Nephron progenitor cell (in vitro differentiated cells): ENCODE data around the gene ID3.

Experiments
- DNase-seq: peaks from one replicate; pipeline ENCODE4 v3.0.0; 2021
- H3K27ac Mint-ChIP-seq: 2 replicates; pipeline ENCODE4 v1.8.0; 2021; ENCODE audit warnings: mild to moderate bottlenecking, moderate library complexity, mixed read lengths
- H3K27me3 Mint-ChIP-seq: 2 replicates; pipeline ENCODE4 v1.8.0; 2021; ENCODE audit warnings: mild to moderate bottlenecking, low read depth, mixed read lengths; ENCODE audit not compliant: poor library complexity
- H3K36me3 Mint-ChIP-seq: 2 replicates; pipeline ENCODE4 v1.8.0; 2021; ENCODE audit warnings: low read depth, mixed read lengths
- H3K4me1 Mint-ChIP-seq: 2 replicates; pipeline ENCODE4 v1.8.0; 2021; ENCODE audit warnings: mixed read lengths
- H3K4me3 Mint-ChIP-seq: 2 replicates; pipeline ENCODE4 v1.8.0; 2021; ENCODE audit warnings: mild to moderate bottlenecking, moderate library complexity, mixed read lengths
- H3K9me3 Mint-ChIP-seq: 2 replicates; pipeline ENCODE4 v1.8.0; 2021; ENCODE audit warnings: mild to moderate bottlenecking, moderate library complexity, mixed read lengths
- TF ChIP-seq, protein P1 (sequence below): fragments of 200-600 bp; sonication (generic); IDR thresholded peaks from 2 replicates; pipeline ENCODE4 v1.5.0; 2021; ENCODE audit warnings: antibody characterized with exemption

The ID3 gene

DNA sequence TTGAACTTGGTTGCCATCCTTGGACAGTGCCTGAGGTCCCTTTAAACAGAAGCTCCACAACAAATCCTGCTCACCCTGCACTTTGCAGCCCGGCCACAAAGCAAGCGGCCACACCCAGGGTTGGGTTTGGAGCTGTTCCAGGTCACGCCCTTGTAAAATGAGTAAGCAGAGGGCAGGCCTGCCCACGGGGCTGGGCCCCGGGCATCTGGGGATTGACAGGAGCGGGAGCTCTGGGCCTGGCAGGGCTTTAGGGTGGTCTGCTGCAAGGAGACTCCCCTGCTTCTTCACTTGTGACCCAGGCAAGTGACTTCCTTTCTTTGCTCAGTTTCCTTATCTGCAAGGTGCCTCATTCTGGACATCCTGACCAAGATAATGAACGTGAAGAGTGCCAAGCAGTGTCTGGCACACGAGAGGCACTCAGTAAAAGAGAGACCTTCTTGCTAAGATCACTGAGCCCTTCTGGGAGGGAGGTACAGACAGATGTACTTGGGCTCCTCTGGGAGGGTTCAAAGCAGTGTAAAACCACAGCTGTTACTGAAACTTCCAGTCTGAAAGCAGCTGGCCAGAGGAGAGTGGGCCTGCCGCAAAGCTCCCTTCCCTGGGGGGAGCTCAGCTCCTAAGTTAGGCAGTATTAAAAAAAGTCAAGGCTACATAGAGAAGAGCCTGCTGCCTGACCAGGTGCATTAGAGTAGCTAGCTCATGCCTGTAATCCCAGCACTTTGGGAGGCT, 30.9 kb downstream of the ID3 start:
- Mint-ChIP-seq H3K9me3 (no peaks in the 10 kb centered on the region), H3K4me1 (peaks cover 40% of the 10 kb centered on the region), H3K27ac (no peak overlapping the region), H3K36me3 (no peaks in the 10 kb centered on the region), H3K27me3 (peaks cover 23% of the 10 kb centered on the region), H3K4me3 (peak overlapping the region; percentile 4)
- TF ChIP-seq, protein P1, sequence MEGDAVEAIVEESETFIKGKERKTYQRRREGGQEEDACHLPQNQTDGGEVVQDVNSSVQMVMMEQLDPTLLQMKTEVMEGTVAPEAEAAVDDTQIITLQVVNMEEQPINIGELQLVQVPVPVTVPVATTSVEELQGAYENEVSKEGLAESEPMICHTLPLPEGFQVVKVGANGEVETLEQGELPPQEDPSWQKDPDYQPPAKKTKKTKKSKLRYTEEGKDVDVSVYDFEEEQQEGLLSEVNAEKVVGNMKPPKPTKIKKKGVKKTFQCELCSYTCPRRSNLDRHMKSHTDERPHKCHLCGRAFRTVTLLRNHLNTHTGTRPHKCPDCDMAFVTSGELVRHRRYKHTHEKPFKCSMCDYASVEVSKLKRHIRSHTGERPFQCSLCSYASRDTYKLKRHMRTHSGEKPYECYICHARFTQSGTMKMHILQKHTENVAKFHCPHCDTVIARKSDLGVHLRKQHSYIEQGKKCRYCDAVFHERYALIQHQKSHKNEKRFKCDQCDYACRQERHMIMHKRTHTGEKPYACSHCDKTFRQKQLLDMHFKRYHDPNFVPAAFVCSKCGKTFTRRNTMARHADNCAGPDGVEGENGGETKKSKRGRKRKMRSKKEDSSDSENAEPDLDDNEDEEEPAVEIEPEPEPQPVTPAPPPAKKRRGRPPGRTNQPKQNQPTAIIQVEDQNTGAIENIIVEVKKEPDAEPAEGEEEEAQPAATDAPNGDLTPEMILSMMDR: no peak
- no peak for DNase-seq

DNA sequence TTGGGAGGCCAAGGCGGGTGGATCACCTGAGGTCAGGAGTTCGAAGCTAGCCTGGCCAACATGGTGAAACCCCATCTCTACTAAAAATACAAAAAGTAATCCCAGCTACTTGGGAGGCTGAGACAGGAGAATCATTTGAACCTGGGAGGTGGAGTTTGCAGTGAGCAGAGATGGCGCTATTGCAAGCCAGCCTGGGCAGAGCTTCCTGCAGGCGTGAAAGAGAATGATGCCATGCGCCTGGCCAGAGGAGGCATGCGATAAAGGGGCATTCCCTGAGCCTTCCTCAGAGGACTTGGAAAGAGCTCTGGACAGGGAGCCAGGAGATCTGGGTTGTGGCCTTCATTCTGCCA, 31.4 kb downstream of the ID3 start:
- no peak overlapping the region for H3K27ac Mint-ChIP-seq
- TF ChIP-seq, protein P1: no peak
- peaks cover 20% of the 10 kb centered on the region for H3K27me3 Mint-ChIP-seq
- no peaks in the 10 kb centered on the region for H3K9me3 Mint-ChIP-seq
- H3K4me3 Mint-ChIP-seq: no peak overlapping the region
- no peak for DNase-seq
- H3K36me3 Mint-ChIP-seq: no peaks in the 10 kb centered on the region
- H3K4me1 Mint-ChIP-seq: peaks cover 40% of the 10 kb centered on the region

DNA sequence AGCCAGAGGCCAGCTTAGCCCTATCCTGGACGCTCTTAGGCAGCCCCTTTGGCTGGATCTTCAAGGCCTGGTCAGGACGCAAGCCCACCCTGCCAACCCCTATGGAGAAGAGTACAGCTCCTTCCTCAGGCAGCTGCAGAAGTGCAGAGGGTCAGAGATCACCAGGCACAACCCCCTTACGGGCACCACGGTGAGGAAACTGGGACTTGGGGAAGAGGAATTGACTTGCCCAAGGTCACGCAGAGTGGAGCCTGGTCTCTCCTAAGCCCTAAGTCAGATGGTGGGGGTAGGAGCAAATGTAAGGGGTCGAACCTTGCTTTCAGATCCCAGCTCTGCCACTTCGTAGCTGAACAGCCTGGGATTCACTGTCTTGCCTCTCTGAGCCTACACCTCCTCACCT, 31.9 kb downstream of the ID3 start:
- no peak overlapping the region for H3K4me3 Mint-ChIP-seq
- peaks cover 40% of the 10 kb centered on the region for H3K4me1 Mint-ChIP-seq
- no peak overlapping the region for H3K27ac Mint-ChIP-seq

DNA sequence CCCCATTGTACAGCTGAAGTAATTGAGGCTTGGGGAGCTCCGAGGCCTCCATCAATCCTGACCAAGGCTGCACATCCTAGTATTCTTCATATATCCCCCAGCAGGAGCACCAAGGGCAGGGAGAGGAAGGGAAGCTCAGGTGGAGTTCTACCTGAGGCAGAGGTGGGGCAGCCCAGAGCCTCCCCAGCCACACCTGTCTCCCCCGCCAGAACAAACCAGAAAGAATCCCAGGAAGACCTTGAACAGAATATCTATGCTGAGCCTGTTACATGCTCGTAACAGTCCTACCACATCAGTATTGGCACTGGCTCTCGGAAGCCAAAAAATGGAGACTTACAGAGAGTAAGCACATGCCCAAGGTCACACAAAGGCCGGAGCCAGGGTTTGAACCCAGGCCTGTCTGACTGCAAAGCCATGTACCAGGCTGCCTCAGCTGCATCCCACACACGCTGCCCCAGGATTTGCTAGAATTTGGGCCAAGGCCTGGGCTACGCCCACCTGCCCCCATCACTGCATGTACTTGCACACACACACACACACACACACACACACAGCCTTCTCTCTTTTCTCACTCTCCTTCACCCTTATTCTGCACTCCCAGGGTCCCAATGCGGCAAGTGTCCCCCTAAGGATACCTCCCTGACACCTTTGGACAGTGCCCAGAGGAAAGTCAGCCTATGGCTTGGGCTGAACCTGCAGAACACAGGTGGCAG, 32.8 kb downstream of the ID3 start:
- no peak for DNase-seq
- Mint-ChIP-seq H3K4me1 (peaks cover 32% of the 10 kb centered on the region), H3K4me3 (no peak overlapping the region), H3K36me3 (peaks cover 10% of the 10 kb centered on the region), H3K27me3 (peaks cover 15% of the 10 kb centered on the region), H3K27ac (no peak overlapping the region), H3K9me3 (no peaks in the 10 kb centered on the region)
- TF ChIP-seq, protein P1: no peak

More for the DNA sequence above, 31.9 kb downstream of the ID3 start:
- H3K9me3 Mint-ChIP-seq: no peaks in the 10 kb centered on the region
- peaks cover 16% of the 10 kb centered on the region for H3K27me3 Mint-ChIP-seq
- TF ChIP-seq, protein P1: no peak
- peaks cover 2% of the 10 kb centered on the region for H3K36me3 Mint-ChIP-seq
- no peak for DNase-seq

DNA sequence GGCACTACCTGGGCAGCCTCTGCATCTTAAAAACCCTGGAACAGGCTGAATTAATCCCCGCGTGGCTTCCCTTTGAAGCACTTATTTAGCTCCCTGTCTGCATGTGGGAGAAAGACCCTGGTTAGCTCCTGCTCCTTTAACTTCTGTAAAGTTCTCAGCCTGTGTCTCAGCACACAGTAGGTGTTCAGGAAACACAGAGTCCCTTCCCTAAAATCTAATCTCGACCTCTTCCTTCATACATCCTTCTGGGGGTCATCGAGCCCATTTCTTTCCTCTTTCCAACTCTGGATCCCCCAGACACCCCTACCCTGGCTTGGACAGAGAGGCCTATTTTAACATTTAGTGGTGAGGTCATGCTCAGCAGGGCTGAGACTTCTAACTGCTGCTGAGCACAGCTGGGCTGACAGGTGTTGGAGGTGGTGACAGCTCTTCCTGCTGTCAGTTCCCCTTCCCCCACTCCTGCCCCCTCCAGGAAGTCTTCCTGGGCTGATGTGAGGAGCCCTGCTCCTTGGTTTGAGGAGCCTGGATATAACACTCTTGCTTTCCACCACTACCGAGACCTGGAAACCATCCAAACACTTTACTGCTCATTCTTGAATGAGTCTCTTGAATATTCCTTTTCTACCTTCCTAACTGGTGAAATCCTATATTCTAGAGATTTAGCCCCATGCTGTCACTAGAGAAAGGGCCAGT, 33.6 kb downstream of the ID3 start:
- no peak for DNase-seq

More for the DNA sequence above, 33.6 kb downstream of the ID3 start:
- H3K27me3 Mint-ChIP-seq: peaks cover 9% of the 10 kb centered on the region
- peaks cover 12% of the 10 kb centered on the region for H3K36me3 Mint-ChIP-seq
- H3K27ac Mint-ChIP-seq: no peak overlapping the region
- H3K4me3 Mint-ChIP-seq: no peak overlapping the region
- TF ChIP-seq, protein P1: no peak
- peaks cover 26% of the 10 kb centered on the region for H3K4me1 Mint-ChIP-seq
- H3K9me3 Mint-ChIP-seq: no peaks in the 10 kb centered on the region
